ENCODE data around the gene PLAAT3. TPM values are rescaled to one million over a fixed set of nuclear protein-coding genes. Genes with fewer than 3 reads are reported as not detected.

Gene PLAAT3
- polyA plus RNA-seq, 2 of the 4 experiments (the other 2 are of a cell fraction) = 39.5 to 65.2 TPM

GRCh38 chr11:63548178-63548577, 66.1 kb downstream of the PLAAT3 start (continued):
- TF ChIP-seq RAD21 (conservative IDR thresholded peaks at IDR 0.05 in 1 of 2, IDR thresholded peaks at IDR 0.05 in 1 of 2) = no peak
- no peak for TF ChIP-seq CBX2 (IDR thresholded peaks at IDR 0.05; ENCODE audit: borderline replicate concordance, low read depth)
- no peak for TF ChIP-seq CEBPB (IDR thresholded peaks at IDR 0.05)
- TF ChIP-seq EHMT2 (IDR thresholded peaks at IDR 0.05; ENCODE audit: low read depth) = no peak
- TF ChIP-seq POLR2A (IDR thresholded peaks at IDR 0.05; ENCODE audit: low read length) = no peak

- ChIA-PET POLR2A (no interaction called here), CTCF (interaction anchor here (1.2 kb wide), 1 partner anchor 17 kb away, joined by 3 read pairs; no protein-coding TSS in a partner anchor)
- TF ChIP-seq, protein P1, sequence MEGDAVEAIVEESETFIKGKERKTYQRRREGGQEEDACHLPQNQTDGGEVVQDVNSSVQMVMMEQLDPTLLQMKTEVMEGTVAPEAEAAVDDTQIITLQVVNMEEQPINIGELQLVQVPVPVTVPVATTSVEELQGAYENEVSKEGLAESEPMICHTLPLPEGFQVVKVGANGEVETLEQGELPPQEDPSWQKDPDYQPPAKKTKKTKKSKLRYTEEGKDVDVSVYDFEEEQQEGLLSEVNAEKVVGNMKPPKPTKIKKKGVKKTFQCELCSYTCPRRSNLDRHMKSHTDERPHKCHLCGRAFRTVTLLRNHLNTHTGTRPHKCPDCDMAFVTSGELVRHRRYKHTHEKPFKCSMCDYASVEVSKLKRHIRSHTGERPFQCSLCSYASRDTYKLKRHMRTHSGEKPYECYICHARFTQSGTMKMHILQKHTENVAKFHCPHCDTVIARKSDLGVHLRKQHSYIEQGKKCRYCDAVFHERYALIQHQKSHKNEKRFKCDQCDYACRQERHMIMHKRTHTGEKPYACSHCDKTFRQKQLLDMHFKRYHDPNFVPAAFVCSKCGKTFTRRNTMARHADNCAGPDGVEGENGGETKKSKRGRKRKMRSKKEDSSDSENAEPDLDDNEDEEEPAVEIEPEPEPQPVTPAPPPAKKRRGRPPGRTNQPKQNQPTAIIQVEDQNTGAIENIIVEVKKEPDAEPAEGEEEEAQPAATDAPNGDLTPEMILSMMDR (IDR thresholded peaks at IDR 0.05) = no peak
- TF ChIP-seq EHF (CRISPR knock-in tag; IDR thresholded peaks at IDR 0.05) (no peak), E2F6 (IDR thresholded peaks at IDR 0.05; ENCODE audit: borderline replicate concordance, low read depth) (no peak), EP300 (IDR thresholded peaks at IDR 0.05) (no peak), KDM1A (IDR thresholded peaks at IDR 0.05; ENCODE audit: low read depth) (no peak), HEYL (CRISPR knock-in tag; IDR thresholded peaks at IDR 0.05) (no peak), FOSB (CRISPR knock-in tag; IDR thresholded peaks at IDR 0.05) (no peak), NPAS2 (CRISPR knock-in tag; IDR thresholded peaks at IDR 0.05; ENCODE audit: borderline replicate concordance) (no peak), KDM5A (IDR thresholded peaks at IDR 0.05) (no peak), NR3C1 (IDR thresholded peaks at IDR 0.05) (no peak), HOXB5 (CRISPR knock-in tag; IDR thresholded peaks at IDR 0.05) (no peak), ESRRA (IDR thresholded peaks at IDR 0.05; ENCODE audit: borderline replicate concordance, low read length) (no peak), JUNB (IDR thresholded peaks at IDR 0.05) (no peak), MYC (IDR thresholded peaks at IDR 0.05; ENCODE audit: borderline replicate concordance, low read length) (no peak)
- TF ChIP-seq, protein P2, sequence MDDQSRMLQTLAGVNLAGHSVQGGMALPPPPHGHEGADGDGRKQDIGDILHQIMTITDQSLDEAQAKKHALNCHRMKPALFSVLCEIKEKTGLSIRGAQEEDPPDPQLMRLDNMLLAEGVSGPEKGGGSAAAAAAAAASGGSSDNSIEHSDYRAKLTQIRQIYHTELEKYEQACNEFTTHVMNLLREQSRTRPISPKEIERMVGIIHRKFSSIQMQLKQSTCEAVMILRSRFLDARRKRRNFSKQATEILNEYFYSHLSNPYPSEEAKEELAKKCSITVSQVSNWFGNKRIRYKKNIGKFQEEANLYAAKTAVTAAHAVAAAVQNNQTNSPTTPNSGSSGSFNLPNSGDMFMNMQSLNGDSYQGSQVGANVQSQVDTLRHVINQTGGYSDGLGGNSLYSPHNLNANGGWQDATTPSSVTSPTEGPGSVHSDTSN (IDR thresholded peaks at IDR 0.05) = no peak
- DNase-seq (ENCODE audit: low read depth in 1 of 2, low spot score in 1 of 2) = no peak
- Histone ChIP-seq H3K27ac (no peak overlapping the region), H3K9me3 (no peaks in the 10 kb centered on the region), H3K4me2 (no peak overlapping the region), H3K4me1 (no peaks in the 10 kb centered on the region), H3K4me3 (no peak overlapping the region)
- WGBS (ENCODE audit: missing lambda C conversion rate) = 91% methylated on average over 1 of the region's 1 CpG
- no peak for FAIRE-seq
- no peak for ATAC-seq
Measured at GRCh38 chr11:63547061-63547460, 67.2 kb downstream of the PLAAT3 start.

- no peak for DNase-seq (ENCODE audit: low read depth in 1 of 2, low spot score in 1 of 2)
- no peak for FAIRE-seq
- ChIA-PET CTCF (interaction anchor here (0.6 kb wide), 1 partner anchor 63 kb away, joined by 3 read pairs; no protein-coding TSS in a partner anchor), POLR2A (no interaction called here)
- H3K4me1 ChIP-seq = no peaks in the 10 kb centered on the region
- WGBS (ENCODE audit: missing lambda C conversion rate) = 75% methylated on average over 2 of the region's 2 CpGs
- H3K4me3 ChIP-seq = no peak overlapping the region
- no peak for ATAC-seq
- H3K9me3 ChIP-seq = no peaks in the 10 kb centered on the region
- H3K27ac ChIP-seq = no peak overlapping the region
- H3K4me2 ChIP-seq = no peak overlapping the region
- no peak for TF ChIP-seq HOXB5 (CRISPR knock-in tag; IDR thresholded peaks at IDR 0.05)
- no peak for TF ChIP-seq ZNF302 (CRISPR knock-in tag; IDR thresholded peaks at IDR 0.05)
- TF ChIP-seq RARB (CRISPR knock-in tag; IDR thresholded peaks at IDR 0.05) = no peak
- TF ChIP-seq HDAC2 (IDR thresholded peaks at IDR 0.05) = no peak
- no peak for TF ChIP-seq POLR2A (IDR thresholded peaks at IDR 0.05; ENCODE audit: low read length)
- no peak for TF ChIP-seq HMGXB4 (CRISPR knock-in tag; IDR thresholded peaks at IDR 0.05; ENCODE audit: borderline replicate concordance)
- no peak for TF ChIP-seq GATA3 (IDR thresholded peaks at IDR 0.05; ENCODE audit: borderline replicate concordance)
- TF ChIP-seq MYC (IDR thresholded peaks at IDR 0.05; ENCODE audit: borderline replicate concordance, low read length) = no peak
- no peak for TF ChIP-seq CHD4 (IDR thresholded peaks at IDR 0.05; ENCODE audit: borderline replicate concordance)
- TF ChIP-seq EHMT2 (IDR thresholded peaks at IDR 0.05; ENCODE audit: low read depth) = no peak
- TF ChIP-seq CHD2 (IDR thresholded peaks at IDR 0.05; ENCODE audit: low read length, partially characterized antibody) = no peak
- TF ChIP-seq NPAS2 (CRISPR knock-in tag; IDR thresholded peaks at IDR 0.05; ENCODE audit: borderline replicate concordance) = no peak
- TF ChIP-seq CEBPB (IDR thresholded peaks at IDR 0.05) = no peak
- no peak for TF ChIP-seq E2F6 (IDR thresholded peaks at IDR 0.05; ENCODE audit: borderline replicate concordance, low read depth)
- TF ChIP-seq USF2 (IDR thresholded peaks at IDR 0.05) = no peak
- no peak for TF ChIP-seq SREBF2 (IDR thresholded peaks at IDR 0.05)
Measured at GRCh38 chr11:63543711-63544110, 70.5 kb downstream of the PLAAT3 start.

All from A549 (cell line).